ENCODE data around the gene SNCB.

SNCB gene

GRCh38 chr5:176644878-176645670 lies 14.7 kb upstream of the SNCB start:
- H3K27ac ChIP-seq (ENCODE audit: insufficient read depth in 1 of 2, low read depth in 1 of 2, low read length in 2 of 2, poor library complexity in 1 of 2, severe bottlenecking in 2 of 2), result no peak overlapping the region
- DNase-seq, result no peak
- WGBS (ENCODE audit: insufficient coverage), result 98% methylated on average over 18 of the region's 22 CpGs
- H3K4me1 ChIP-seq (ENCODE audit: control extremely low read depth in 1 of 4, control insufficient read depth in 4 of 4, insufficient read depth in 4 of 4, low read length in 3 of 4), result peaks cover 0 to 32% (median 25%) of the 10 kb centered on the region in 4 experiments
- H3K36me3 ChIP-seq (ENCODE audit: control insufficient read depth in 4 of 4, insufficient read depth in 4 of 4, low read length in 3 of 4), result no peaks in the 10 kb centered on the region
- H3K4me3 ChIP-seq (ENCODE audit: control insufficient read depth in 1 of 7, extremely low read depth in 1 of 7, insufficient read depth in 4 of 7, low read depth in 2 of 7, low read length in 6 of 7), result no peak overlapping the region
- no peaks in the 10 kb centered on the region for H3K27me3 ChIP-seq (replicated peaks in 2 of 5; ENCODE audit: control insufficient read depth in 4 of 5, insufficient read depth in 5 of 5, low read length in 4 of 5)
- CTCF ChIA-PET, result no interaction called here
- no peaks in the 10 kb centered on the region for H3K9me3 ChIP-seq (ENCODE audit: control extremely low read depth in 1 of 5, control insufficient read depth in 4 of 5, insufficient read depth in 2 of 5, low read depth in 1 of 5, low read length in 4 of 5)
- POLR2A ChIA-PET, result no interaction called here

- no peak overlapping the region for H3K4me3 ChIP-seq (ENCODE audit: control insufficient read depth in 1 of 7, extremely low read depth in 1 of 7, insufficient read depth in 4 of 7, low read depth in 2 of 7, low read length in 6 of 7)
- H3K27ac ChIP-seq (ENCODE audit: insufficient read depth in 1 of 2, low read depth in 1 of 2, low read length in 2 of 2, poor library complexity in 1 of 2, severe bottlenecking in 2 of 2), result no peak overlapping the region
- no peaks in the 10 kb centered on the region for H3K36me3 ChIP-seq (ENCODE audit: control insufficient read depth in 4 of 4, insufficient read depth in 4 of 4, low read length in 3 of 4)
- 96% methylated on average over 3 of the region's 9 CpGs for WGBS (ENCODE audit: insufficient coverage)
- ChIA-PET POLR2A (no interaction called here), CTCF (interaction anchor here (1.3 kb wide), 1 partner anchor 14 kb away, joined by 5 read pairs; no protein-coding TSS in a partner anchor)
- H3K4me1 ChIP-seq (ENCODE audit: control extremely low read depth in 1 of 4, control insufficient read depth in 4 of 4, insufficient read depth in 4 of 4, low read length in 3 of 4), result peaks cover 0 to 26% (median 23%) of the 10 kb centered on the region in 4 experiments
- no peaks in the 10 kb centered on the region for H3K27me3 ChIP-seq (replicated peaks in 2 of 5; ENCODE audit: control insufficient read depth in 4 of 5, insufficient read depth in 5 of 5, low read length in 4 of 5)
- DNase-seq, result no peak
- H3K9me3 ChIP-seq (ENCODE audit: control extremely low read depth in 1 of 5, control insufficient read depth in 4 of 5, insufficient read depth in 2 of 5, low read depth in 1 of 5, low read length in 4 of 5), result no peaks in the 10 kb centered on the region
Observed at GRCh38 chr5:176644294-176644693, 14.0 kb upstream of the SNCB start.

GRCh38 chr5:176643491-176644219 lies 13.3 kb upstream of the SNCB start:
- H3K4me3 ChIP-seq (ENCODE audit: control insufficient read depth in 1 of 7, extremely low read depth in 1 of 7, insufficient read depth in 4 of 7, low read depth in 2 of 7, low read length in 6 of 7), result no peak overlapping the region
- no peaks in the 10 kb centered on the region for H3K36me3 ChIP-seq (ENCODE audit: control insufficient read depth in 4 of 4, insufficient read depth in 4 of 4, low read length in 3 of 4)
- no peaks in the 10 kb centered on the region for H3K9me3 ChIP-seq (ENCODE audit: control extremely low read depth in 1 of 5, control insufficient read depth in 4 of 5, insufficient read depth in 2 of 5, low read depth in 1 of 5, low read length in 4 of 5)
- WGBS (ENCODE audit: insufficient coverage), result 95% methylated on average over 6 of the region's 11 CpGs
- H3K27me3 ChIP-seq (replicated peaks in 2 of 5; ENCODE audit: control insufficient read depth in 4 of 5, insufficient read depth in 5 of 5, low read length in 4 of 5), result no peaks in the 10 kb centered on the region
- ChIA-PET CTCF (interaction anchor here (1.3 kb wide), 1 partner anchor 14 kb away, joined by 5 read pairs; no protein-coding TSS in a partner anchor), POLR2A (no interaction called here)
- DNase-seq, result no peak
- H3K4me1 ChIP-seq (ENCODE audit: control extremely low read depth in 1 of 4, control insufficient read depth in 4 of 4, insufficient read depth in 4 of 4, low read length in 3 of 4), result peaks cover 0 to 20% (median 17%) of the 10 kb centered on the region in 4 experiments
- H3K27ac ChIP-seq (ENCODE audit: insufficient read depth in 1 of 2, low read depth in 1 of 2, low read length in 2 of 2, poor library complexity in 1 of 2, severe bottlenecking in 2 of 2), result no peak overlapping the region

GRCh38 chr5:176642675-176643490 lies 12.5 kb upstream of the SNCB start:
- Histone ChIP-seq H3K27ac (ENCODE audit: insufficient read depth in 1 of 2, low read depth in 1 of 2, low read length in 2 of 2, poor library complexity in 1 of 2, severe bottlenecking in 2 of 2) (no peak overlapping the region), H3K27me3 (replicated peaks in 2 of 5; ENCODE audit: control insufficient read depth in 4 of 5, insufficient read depth in 5 of 5, low read length in 4 of 5) (peaks cover 0 to 3% (median 0%) of the 10 kb centered on the region in 5 experiments), H3K4me3 (ENCODE audit: control insufficient read depth in 1 of 7, extremely low read depth in 1 of 7, insufficient read depth in 4 of 7, low read depth in 2 of 7, low read length in 6 of 7) (no peak overlapping the region), H3K9me3 (ENCODE audit: control extremely low read depth in 1 of 5, control insufficient read depth in 4 of 5, insufficient read depth in 2 of 5, low read depth in 1 of 5, low read length in 4 of 5) (no peaks in the 10 kb centered on the region), H3K4me1 (ENCODE audit: control extremely low read depth in 1 of 4, control insufficient read depth in 4 of 4, insufficient read depth in 4 of 4, low read length in 3 of 4) (peaks cover 0 to 12% (median 9%) of the 10 kb centered on the region in 4 experiments), H3K36me3 (ENCODE audit: control insufficient read depth in 4 of 4, insufficient read depth in 4 of 4, low read length in 3 of 4) (no peaks in the 10 kb centered on the region)
- WGBS (ENCODE audit: insufficient coverage), result 87% methylated on average over 10 of the region's 15 CpGs
- POLR2A ChIA-PET, result no interaction called here
- CTCF ChIA-PET, result interaction anchor here (1.3 kb wide), 1 partner anchor 15 kb away, joined by 5 read pairs; no protein-coding TSS in a partner anchor
- no peak for DNase-seq

- H3K4me3 ChIP-seq (ENCODE audit: control insufficient read depth in 1 of 7, extremely low read depth in 1 of 7, insufficient read depth in 4 of 7, low read depth in 2 of 7, low read length in 6 of 7), result no peak overlapping the region
- no peaks in the 10 kb centered on the region for H3K36me3 ChIP-seq (ENCODE audit: control insufficient read depth in 4 of 4, insufficient read depth in 4 of 4, low read length in 3 of 4)
- 100% methylated on average over 3 of the region's 4 CpGs for WGBS (ENCODE audit: insufficient coverage)
- no peak overlapping the region for H3K27ac ChIP-seq (ENCODE audit: insufficient read depth in 1 of 2, low read depth in 1 of 2, low read length in 2 of 2, poor library complexity in 1 of 2, severe bottlenecking in 2 of 2)
- H3K9me3 ChIP-seq (ENCODE audit: control extremely low read depth in 1 of 5, control insufficient read depth in 4 of 5, insufficient read depth in 2 of 5, low read depth in 1 of 5, low read length in 4 of 5), result peaks cover 0 to under 1% (median 0%) of the 10 kb centered on the region in 5 experiments
- DNase-seq, result no peak
- POLR2A ChIA-PET, result interaction anchor here (0.7 kb wide), 1 partner anchor 1572 kb away, joined by 3 read pairs; no protein-coding TSS in a partner anchor
- H3K27me3 ChIP-seq (replicated peaks in 2 of 5; ENCODE audit: control insufficient read depth in 4 of 5, insufficient read depth in 5 of 5, low read length in 4 of 5), result peaks cover 0 to 7% (median 4%) of the 10 kb centered on the region in 5 experiments
- H3K4me1 ChIP-seq (ENCODE audit: control extremely low read depth in 1 of 4, control insufficient read depth in 4 of 4, insufficient read depth in 4 of 4, low read length in 3 of 4), result no peaks in the 10 kb centered on the region
- CTCF ChIA-PET, result interaction anchor here (0.9 to 1.8 kb wide), 3 partner anchors 10 to 17 kb away, joined by 3 to 8 read pairs (median 4); partner anchors contain the start of genes EIF4E1B and SNCB
Observed at GRCh38 chr5:176640616-176641015, 10.3 kb upstream of the SNCB start.

- DNase-seq, result no peak
- Histone ChIP-seq H3K27me3 (replicated peaks in 2 of 5; ENCODE audit: control insufficient read depth in 4 of 5, insufficient read depth in 5 of 5, low read length in 4 of 5) (peaks cover 0 to 12% (median 10%) of the 10 kb centered on the region in 5 experiments), H3K4me3 (ENCODE audit: control insufficient read depth in 1 of 7, extremely low read depth in 1 of 7, insufficient read depth in 4 of 7, low read depth in 2 of 7, low read length in 6 of 7) (no peak overlapping the region), H3K27ac (ENCODE audit: insufficient read depth in 1 of 2, low read depth in 1 of 2, low read length in 2 of 2, poor library complexity in 1 of 2, severe bottlenecking in 2 of 2) (no peak overlapping the region), H3K36me3 (ENCODE audit: control insufficient read depth in 4 of 4, insufficient read depth in 4 of 4, low read length in 3 of 4) (no peaks in the 10 kb centered on the region), H3K4me1 (ENCODE audit: control extremely low read depth in 1 of 4, control insufficient read depth in 4 of 4, insufficient read depth in 4 of 4, low read length in 3 of 4) (no peaks in the 10 kb centered on the region), H3K9me3 (ENCODE audit: control extremely low read depth in 1 of 5, control insufficient read depth in 4 of 5, insufficient read depth in 2 of 5, low read depth in 1 of 5, low read length in 4 of 5) (peaks cover 0 to 4% (median 0%) of the 10 kb centered on the region in 5 experiments)
- ChIA-PET CTCF (interaction anchor here (0.9 to 1.8 kb wide), 3 partner anchors 9 to 22 kb away, joined by 3 to 8 read pairs (median 4); partner anchors contain the start of gene EIF4E1B), POLR2A (no interaction called here)
- WGBS (ENCODE audit: insufficient coverage), result 96% methylated on average over 3 of the region's 4 CpGs
Observed at GRCh38 chr5:176639981-176640380, 9.6 kb upstream of the SNCB start.
